ENCODE results near the gene OSBPL2.

DNA sequence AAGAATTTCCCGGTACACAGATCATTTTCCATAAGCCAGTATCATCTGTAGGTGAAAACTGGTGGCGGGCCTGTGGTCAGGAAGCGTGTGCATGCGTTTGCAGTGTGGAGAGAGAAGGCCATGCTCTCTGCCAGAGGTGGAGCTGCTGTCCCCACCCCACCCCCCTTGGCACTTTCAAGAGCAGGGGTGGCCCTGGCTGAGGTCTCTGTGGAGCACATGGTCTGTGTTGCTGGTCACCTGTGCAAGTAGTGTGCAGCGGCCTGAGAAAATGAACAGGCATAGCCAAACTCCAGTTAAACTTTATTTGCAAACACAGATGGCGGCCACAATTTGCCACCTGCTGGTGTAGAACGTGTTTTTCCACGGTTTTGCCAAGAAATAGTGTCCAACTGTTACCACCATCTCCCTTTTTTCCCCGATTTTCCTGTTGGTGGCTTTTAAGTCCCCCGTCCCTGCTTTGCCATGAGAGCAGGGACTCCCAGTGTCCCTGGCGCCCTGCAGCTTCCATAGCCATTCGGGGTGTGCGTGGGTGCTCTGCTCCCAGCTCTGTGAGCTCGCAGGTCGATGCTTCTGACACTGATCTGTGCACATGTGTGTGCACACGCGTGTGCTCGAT, 66.9 kb downstream of the OSBPL2 start:
- peak; percentile 24; the same call in 1 of the 2 replicates for TF ChIP-seq POLR2AphosphoS5 (IDR thresholded peaks at IDR 0.05; ENCODE audit: low read depth, low read length)
- peak; percentile 30; the same call in 1 of the 2 replicates for TF ChIP-seq CTCF (IDR thresholded peaks at IDR 0.05)
- TF ChIP-seq REST (IDR thresholded peaks at IDR 0.05; ENCODE audit: insufficient read depth in 1 of 2, low read depth in 2 of 2, low read length in 1 of 2), result 0 out of 4 replicates have a peak, but pooled peaks of 1 of the 2 experiments have one; percentile 17
